Measurements from ENCODE around the gene B3GNT7.
"Not testable (repeated sequence)": the region's sequence is repeated elsewhere in the genome, so short reads cannot be mapped to it uniquely, and the experiment has no call there.

B3GNT7 gene

GRCh38 chr2:231367178-231367577 is 28.3 kb upstream of the B3GNT7 start:
- DNase-seq, result no peak

GRCh38 chr2:231369580-231370428 is 25.7 kb upstream of the B3GNT7 start:
- no peak for DNase-seq

- no peak for DNase-seq
Observed at GRCh38 chr2:231370429-231370748, 25.1 kb upstream of the B3GNT7 start.

- no peak for DNase-seq
Observed at GRCh38 chr2:231370749-231371429, 24.6 kb upstream of the B3GNT7 start.

GRCh38 chr2:231371430-231372054 is 24.0 kb upstream of the B3GNT7 start:
- DNase-seq, result peak; percentile 67

GRCh38 chr2:231372326-231372725 is 23.2 kb upstream of the B3GNT7 start:
- no peak for DNase-seq

GRCh38 chr2:231373184-231373583 is 22.3 kb upstream of the B3GNT7 start:
- no peak for DNase-seq

GRCh38 chr2:231373786-231374349 is 21.6 kb upstream of the B3GNT7 start:
- no peak for DNase-seq

- no peak for DNase-seq
Observed at GRCh38 chr2:231374771-231375170, 20.7 kb upstream of the B3GNT7 start.

GRCh38 chr2:231375994-231376615 is 19.4 kb upstream of the B3GNT7 start:
- DNase-seq, result not testable (repeated sequence)

GRCh38 chr2:231376857-231377256 is 18.7 kb upstream of the B3GNT7 start:
- no peak for DNase-seq

GRCh38 chr2:231378026-231378722 is 17.3 kb upstream of the B3GNT7 start:
- no peak for DNase-seq

GRCh38 chr2:231379266-231380215 is 16.0 kb upstream of the B3GNT7 start:
- DNase-seq, result no peak

- no peak for DNase-seq
Observed at GRCh38 chr2:231380307-231380706, 15.2 kb upstream of the B3GNT7 start.

- DNase-seq, result no peak
Observed at GRCh38 chr2:231380991-231381847, 14.3 kb upstream of the B3GNT7 start.

GRCh38 chr2:231382116-231382515 is 13.4 kb upstream of the B3GNT7 start:
- no peak for DNase-seq

- no peak for DNase-seq
Observed at GRCh38 chr2:231383416-231384108, 11.9 kb upstream of the B3GNT7 start.

- DNase-seq, result no peak
Observed at GRCh38 chr2:231384109-231384435, 11.4 kb upstream of the B3GNT7 start.

- DNase-seq, result no peak
Observed at GRCh38 chr2:231384970-231385369, 10.5 kb upstream of the B3GNT7 start.

- DNase-seq, result no peak
Observed at GRCh38 chr2:231385429-231385828, 10.1 kb upstream of the B3GNT7 start.
